Measurements from ENCODE around the gene FHIT. TPM values are rescaled to one million over a fixed set of nuclear protein-coding genes. Genes with fewer than 3 reads are reported as not detected.

The FHIT gene
- total RNA-seq, 1 donor, result 2.2 TPM

DNA sequence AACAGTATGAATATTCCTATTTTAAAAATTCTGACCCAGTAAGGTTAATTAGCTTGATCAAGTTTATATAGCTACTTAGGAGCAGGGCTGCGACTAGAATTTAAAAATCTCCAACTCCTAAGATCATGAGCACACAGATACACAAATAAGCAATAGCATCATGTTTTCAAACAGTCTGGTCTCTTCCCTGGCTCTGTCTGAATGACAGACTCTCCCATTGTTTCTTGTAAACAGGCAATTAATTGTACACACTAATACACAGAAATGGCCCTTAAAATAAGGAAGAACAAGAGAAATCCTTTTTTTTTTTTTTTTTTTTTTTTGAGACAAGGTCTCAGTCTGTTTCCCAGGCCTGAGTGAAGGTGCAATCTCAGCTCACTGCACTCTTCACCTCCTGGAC is 1137.1 kb downstream of the FHIT start:
- DNase-seq (ENCODE audit: low read depth), result no peak
- TF ChIP-seq, protein P1, sequence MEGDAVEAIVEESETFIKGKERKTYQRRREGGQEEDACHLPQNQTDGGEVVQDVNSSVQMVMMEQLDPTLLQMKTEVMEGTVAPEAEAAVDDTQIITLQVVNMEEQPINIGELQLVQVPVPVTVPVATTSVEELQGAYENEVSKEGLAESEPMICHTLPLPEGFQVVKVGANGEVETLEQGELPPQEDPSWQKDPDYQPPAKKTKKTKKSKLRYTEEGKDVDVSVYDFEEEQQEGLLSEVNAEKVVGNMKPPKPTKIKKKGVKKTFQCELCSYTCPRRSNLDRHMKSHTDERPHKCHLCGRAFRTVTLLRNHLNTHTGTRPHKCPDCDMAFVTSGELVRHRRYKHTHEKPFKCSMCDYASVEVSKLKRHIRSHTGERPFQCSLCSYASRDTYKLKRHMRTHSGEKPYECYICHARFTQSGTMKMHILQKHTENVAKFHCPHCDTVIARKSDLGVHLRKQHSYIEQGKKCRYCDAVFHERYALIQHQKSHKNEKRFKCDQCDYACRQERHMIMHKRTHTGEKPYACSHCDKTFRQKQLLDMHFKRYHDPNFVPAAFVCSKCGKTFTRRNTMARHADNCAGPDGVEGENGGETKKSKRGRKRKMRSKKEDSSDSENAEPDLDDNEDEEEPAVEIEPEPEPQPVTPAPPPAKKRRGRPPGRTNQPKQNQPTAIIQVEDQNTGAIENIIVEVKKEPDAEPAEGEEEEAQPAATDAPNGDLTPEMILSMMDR (IDR thresholded peaks at IDR 0.05; ENCODE audit: insufficient read depth, low read depth, low read length), result no peak
- no peak overlapping the region for H3K4me3 ChIP-seq (ENCODE audit: low read depth, low read length)

DNA sequence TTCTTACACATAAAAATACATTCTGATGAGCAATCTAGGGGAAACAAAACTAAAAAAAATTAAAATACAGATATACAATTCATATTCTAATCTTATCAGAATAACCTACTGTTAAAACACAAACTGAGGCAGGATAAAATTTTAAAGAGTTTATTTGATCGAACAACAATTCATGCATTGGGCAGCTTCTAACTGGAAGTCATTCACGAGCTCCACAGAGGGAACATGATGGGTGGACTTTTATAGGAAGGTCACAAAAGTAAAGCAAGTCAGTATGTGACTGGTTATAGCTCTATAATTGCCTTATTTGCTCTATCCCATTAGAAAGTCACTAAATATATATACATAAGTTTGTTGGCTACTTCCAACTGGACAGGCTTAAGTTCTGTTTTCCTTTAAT is 1144.0 kb downstream of the FHIT start:
- TF ChIP-seq, protein P1 (IDR thresholded peaks at IDR 0.05; ENCODE audit: insufficient read depth, low read depth, low read length), result no peak
- DNase-seq (ENCODE audit: low read depth), result no peak
- no peak overlapping the region for H3K4me3 ChIP-seq (ENCODE audit: low read depth, low read length)

DNA sequence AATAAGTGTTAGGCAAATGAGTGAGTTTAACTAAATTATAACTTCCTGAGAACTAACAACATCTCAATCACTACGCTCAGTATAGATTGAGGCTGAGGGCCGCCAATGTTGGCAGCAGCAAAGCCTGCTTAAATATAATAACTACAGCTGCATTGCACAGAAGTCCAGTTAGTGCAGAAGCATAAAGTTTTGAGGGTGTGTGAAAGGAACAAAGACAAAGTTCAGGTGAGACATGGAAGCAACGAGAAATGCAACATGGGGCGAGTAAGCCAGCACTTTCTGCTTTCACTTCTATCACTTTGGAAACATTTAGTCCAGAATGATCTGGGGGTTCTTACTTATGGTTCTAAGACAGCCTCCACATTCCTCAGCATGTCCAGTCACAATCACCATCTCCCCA is 1149.1 kb downstream of the FHIT start:
- no peak for DNase-seq (ENCODE audit: low read depth)
- no peak overlapping the region for H3K4me3 ChIP-seq (ENCODE audit: low read depth, low read length)
- TF ChIP-seq, protein P1 (IDR thresholded peaks at IDR 0.05; ENCODE audit: insufficient read depth, low read depth, low read length), result no peak

DNA sequence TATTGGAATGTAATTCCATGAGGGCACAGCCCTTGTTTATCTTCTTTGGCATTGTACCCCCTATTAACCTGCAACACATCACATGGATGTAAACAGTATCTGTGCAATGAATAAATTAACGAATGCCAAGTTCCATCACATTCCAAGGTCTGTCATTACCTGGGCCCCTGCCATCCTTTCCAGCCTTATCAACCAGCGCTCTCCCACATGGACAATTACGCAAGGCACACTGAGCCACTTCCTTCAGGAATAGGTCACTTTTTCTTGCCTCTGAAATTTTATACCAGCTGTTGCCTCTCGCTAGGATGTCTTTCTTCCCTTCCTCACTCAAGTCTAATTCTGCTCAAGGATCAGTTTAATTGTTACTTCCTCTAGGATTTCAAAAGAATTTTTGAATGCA is 1149.6 kb downstream of the FHIT start:
- H3K4me3 ChIP-seq (ENCODE audit: low read depth, low read length), result no peak overlapping the region
- TF ChIP-seq, protein P1 (IDR thresholded peaks at IDR 0.05; ENCODE audit: insufficient read depth, low read depth, low read length), result no peak
- no peak for DNase-seq (ENCODE audit: low read depth)

DNA sequence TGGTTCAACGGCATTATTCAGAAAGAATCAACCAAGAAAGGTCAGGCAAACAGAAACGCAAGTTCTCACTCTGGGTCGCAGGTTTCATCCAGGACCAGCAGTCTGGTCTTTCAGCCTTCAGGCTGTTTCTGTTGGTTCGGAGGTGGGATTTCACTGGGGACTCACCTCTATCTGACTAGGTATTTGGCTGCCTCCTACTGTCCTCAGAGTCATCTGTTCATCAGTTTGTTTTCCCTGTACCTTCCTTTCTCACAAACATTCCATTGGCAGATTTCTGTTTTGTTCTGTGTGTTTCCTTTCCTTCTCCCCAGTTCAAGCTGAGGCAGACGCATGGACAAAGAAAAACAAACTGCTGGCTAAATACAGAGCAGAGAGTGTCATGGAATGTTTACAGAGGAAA is 1154.8 kb downstream of the FHIT start:
- DNase-seq (ENCODE audit: low read depth), result no peak
- H3K4me3 ChIP-seq (ENCODE audit: low read depth, low read length), result no peak overlapping the region
- TF ChIP-seq, protein P1 (IDR thresholded peaks at IDR 0.05; ENCODE audit: insufficient read depth, low read depth, low read length), result no peak

DNA sequence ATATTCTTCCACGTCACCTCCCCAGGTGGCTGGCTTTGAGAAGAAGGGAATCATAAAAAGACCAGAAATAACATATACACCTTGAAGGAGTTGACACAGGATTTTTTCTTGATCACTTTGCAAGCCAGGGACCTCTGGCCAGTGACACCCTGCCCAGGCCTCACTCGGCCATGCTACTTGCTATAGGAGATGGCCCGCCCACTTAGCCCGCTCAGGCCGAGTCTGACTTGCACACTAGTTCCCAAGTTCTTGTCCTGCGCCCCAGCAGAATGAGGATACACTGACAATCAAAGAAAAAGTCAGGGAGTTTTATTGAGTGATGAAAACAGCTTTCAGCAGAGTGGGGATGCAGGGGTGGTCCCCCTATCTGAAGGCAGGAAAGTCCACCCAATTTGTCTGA is 1155.3 kb downstream of the FHIT start:
- no peak for DNase-seq (ENCODE audit: low read depth)
- H3K4me3 ChIP-seq (ENCODE audit: low read depth, low read length), result no peak overlapping the region
- TF ChIP-seq, protein P1 (IDR thresholded peaks at IDR 0.05; ENCODE audit: insufficient read depth, low read depth, low read length), result no peak

DNA sequence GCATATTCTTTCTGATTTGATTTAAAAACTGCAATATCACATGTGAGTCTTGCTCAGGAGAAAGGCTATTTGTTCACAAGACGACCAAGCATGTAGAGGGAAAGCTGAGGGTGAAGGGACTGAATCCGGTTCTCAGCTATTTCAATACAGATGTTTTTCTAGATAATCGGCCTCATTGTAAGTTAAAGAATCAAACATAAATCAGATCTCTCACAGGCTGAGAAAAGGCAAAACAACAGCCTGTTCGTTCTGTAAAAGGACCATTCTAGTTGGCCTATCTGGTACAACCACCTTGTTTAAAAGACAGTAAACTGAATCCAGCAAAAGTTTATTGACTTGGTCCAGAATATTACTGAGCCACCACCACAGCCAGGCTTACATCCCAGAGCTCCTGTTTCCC is 1155.7 kb downstream of the FHIT start:
- no peak for DNase-seq (ENCODE audit: low read depth)
- TF ChIP-seq, protein P1 (IDR thresholded peaks at IDR 0.05; ENCODE audit: insufficient read depth, low read depth, low read length), result no peak
- no peak overlapping the region for H3K4me3 ChIP-seq (ENCODE audit: low read depth, low read length)

All from fibroblast of villous mesenchyme (primary cell).